ENCODE measurements around the gene TACC3.

DNA sequence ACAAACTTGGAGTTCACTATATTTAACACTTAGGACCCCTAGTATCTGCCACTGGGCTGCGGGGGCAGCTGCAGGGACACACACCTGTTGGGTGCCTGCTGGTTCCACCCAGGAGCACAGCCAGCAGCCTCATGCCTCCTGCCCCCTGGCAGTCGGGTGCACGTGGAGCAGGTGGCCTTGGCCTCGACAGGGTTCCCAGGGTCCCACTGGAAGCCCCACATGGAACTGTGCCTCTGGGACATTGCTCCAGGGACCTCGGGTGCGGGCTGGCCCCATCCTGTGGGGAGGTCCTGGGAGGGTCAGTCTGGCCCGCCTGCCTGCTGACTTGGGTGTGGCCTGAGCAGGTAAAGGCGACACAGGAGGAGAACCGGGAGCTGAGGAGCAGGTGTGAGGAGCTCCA, 18.0 kb downstream of the TACC3 start:
- TF ChIP-seq, protein P1, sequence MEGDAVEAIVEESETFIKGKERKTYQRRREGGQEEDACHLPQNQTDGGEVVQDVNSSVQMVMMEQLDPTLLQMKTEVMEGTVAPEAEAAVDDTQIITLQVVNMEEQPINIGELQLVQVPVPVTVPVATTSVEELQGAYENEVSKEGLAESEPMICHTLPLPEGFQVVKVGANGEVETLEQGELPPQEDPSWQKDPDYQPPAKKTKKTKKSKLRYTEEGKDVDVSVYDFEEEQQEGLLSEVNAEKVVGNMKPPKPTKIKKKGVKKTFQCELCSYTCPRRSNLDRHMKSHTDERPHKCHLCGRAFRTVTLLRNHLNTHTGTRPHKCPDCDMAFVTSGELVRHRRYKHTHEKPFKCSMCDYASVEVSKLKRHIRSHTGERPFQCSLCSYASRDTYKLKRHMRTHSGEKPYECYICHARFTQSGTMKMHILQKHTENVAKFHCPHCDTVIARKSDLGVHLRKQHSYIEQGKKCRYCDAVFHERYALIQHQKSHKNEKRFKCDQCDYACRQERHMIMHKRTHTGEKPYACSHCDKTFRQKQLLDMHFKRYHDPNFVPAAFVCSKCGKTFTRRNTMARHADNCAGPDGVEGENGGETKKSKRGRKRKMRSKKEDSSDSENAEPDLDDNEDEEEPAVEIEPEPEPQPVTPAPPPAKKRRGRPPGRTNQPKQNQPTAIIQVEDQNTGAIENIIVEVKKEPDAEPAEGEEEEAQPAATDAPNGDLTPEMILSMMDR (IDR thresholded peaks at IDR 0.05), result no peak
- no peak for TF ChIP-seq TCF7L2 (IDR thresholded peaks at IDR 0.05; ENCODE audit: low read depth, low read length)
- TF ChIP-seq POLR2AphosphoS5 (IDR thresholded peaks at IDR 0.05; ENCODE audit: low read depth, low read length), result no peak
- TF ChIP-seq, protein P2, sequence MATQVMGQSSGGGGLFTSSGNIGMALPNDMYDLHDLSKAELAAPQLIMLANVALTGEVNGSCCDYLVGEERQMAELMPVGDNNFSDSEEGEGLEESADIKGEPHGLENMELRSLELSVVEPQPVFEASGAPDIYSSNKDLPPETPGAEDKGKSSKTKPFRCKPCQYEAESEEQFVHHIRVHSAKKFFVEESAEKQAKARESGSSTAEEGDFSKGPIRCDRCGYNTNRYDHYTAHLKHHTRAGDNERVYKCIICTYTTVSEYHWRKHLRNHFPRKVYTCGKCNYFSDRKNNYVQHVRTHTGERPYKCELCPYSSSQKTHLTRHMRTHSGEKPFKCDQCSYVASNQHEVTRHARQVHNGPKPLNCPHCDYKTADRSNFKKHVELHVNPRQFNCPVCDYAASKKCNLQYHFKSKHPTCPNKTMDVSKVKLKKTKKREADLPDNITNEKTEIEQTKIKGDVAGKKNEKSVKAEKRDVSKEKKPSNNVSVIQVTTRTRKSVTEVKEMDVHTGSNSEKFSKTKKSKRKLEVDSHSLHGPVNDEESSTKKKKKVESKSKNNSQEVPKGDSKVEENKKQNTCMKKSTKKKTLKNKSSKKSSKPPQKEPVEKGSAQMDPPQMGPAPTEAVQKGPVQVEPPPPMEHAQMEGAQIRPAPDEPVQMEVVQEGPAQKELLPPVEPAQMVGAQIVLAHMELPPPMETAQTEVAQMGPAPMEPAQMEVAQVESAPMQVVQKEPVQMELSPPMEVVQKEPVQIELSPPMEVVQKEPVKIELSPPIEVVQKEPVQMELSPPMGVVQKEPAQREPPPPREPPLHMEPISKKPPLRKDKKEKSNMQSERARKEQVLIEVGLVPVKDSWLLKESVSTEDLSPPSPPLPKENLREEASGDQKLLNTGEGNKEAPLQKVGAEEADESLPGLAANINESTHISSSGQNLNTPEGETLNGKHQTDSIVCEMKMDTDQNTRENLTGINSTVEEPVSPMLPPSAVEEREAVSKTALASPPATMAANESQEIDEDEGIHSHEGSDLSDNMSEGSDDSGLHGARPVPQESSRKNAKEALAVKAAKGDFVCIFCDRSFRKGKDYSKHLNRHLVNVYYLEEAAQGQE (IDR thresholded peaks at IDR 0.05; ENCODE audit: insufficient read depth in 1 of 2, low read depth in 2 of 2, low read length in 1 of 2), result no peak

Data from Panc1 (cell line).